ENCODE data around the gene SPDYE4. TPM values are rescaled to one million over a fixed set of nuclear protein-coding genes. Genes with fewer than 3 reads are reported as not detected.

SPDYE4 gene
- total RNA-seq, 1 donor from 2014 or later: not detected

DNA sequence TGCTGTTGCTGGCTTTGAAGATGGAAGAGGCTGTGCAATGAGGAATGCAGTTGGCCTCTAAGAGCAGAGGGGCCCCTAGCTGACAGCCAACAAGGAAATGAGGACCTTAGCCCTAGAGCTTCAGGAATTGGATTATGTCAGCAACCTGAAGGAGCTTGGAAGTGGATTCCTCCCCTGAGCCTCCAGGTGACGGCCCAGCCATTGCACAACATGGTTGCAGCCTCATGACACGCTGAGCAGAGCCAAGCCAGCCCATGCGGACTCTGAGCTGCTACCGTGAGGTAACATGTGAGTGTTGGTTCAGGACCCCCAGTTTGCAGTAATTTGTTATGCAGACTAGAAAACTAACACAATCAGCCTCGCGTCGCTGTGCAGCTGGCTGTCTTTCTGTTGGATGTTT, 33.9 kb downstream of the SPDYE4 start:
- DNase-seq (ENCODE audit: low spot score): peak; percentile 31
- intact Hi-C loops (cut with DNase I): no loop called here

DNA sequence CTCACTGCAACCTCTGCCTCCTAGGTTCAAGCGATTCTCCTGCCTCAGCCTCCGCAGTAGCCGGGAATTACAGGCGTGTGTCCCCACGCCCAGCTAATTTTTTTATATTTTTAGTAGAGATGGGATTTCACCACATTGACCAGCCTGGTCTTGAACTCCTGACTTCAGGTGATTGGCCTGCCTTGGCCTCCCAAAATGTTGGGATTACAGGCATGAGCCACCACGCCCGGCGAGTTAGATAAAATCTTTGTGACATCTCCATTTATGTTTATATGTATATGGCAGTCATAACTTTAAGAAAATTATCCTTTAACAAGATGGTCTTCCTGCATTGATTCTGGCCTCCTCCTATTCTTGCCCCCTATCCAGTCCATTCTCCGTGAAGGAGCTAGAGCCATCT, 37.8 kb downstream of the SPDYE4 start:
- intact Hi-C loops (cut with DNase I): no loop called here
- peak; percentile 15 for DNase-seq (ENCODE audit: low spot score)

DNA sequence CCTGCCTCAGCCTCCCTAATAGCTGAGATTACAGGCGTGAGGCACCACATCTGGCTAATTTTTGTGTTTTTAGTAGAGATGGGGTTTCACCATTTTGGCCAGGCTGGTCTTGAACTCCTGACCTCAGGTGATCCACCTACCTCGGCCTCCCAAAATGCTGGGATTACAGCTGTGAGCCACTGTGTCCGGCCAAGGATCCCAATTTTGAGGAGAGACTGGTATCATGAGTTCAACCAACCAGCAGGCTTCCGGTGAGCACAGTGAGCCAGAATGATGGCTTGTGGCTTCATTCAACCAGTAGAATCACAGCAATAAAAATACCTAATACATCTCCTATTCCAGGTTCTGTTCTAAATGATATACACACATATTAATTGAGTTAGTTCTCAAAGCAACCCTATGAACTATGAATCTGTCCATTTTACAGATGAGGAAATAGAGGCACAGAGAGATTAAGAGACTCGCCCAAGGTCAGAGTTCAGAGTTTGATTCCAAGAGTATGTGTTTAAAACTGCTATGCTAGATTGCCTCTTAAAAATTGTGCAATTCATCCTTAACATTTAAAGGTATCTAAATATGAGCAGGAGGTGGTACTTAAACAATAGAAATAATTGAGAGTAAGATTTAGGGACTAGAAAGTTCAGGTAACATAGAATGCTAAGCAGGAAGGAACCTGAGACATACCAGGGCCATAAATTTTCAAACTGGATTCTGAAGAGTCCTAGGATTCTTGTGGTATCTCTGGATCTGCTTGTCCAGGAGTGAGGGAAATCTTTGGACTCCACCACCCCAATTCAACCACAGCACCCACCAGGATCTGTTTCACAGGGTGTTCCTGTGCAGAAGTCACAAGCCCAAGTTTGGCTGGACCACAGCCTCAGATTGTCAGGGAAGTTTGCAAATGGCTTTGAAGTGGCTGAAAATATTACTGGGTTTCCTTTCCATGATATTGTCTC, 38.8 kb downstream of the SPDYE4 start:
- DNase-seq (ENCODE audit: low spot score): peak; percentile 53
- intact Hi-C loops (cut with DNase I): no loop called here

DNA sequence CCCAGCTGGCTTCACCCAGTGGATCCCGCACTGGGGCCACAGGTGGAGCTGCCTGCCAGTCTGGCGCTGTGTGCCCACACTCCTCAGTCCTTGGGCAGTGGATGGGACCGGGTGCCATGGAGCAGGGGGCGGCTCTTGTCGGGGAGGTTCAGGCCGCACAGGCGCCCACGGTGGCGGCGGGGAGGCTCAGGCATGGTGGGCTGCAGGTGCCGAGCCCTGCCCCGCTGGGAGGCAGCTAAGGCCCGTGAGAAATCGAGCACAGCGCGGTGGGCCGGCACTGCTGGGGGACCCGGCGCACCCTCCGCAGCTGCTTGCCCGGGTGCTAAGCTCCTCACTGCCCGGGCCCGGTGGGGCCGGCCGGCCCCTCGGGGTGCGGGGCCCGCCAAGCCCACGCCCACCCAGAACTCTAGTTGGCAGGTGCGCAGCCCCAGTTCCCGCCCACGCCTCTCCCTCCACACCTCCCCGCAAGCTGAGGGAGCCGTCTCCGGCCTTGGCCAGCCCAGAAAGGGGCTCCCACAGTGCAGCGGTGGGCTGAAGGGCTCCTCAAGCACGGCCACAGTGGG, 40.3 kb downstream of the SPDYE4 start:
- intact Hi-C loops (cut with DNase I): no loop called here
- peak; percentile 54 for DNase-seq (ENCODE audit: low spot score)

DNA sequence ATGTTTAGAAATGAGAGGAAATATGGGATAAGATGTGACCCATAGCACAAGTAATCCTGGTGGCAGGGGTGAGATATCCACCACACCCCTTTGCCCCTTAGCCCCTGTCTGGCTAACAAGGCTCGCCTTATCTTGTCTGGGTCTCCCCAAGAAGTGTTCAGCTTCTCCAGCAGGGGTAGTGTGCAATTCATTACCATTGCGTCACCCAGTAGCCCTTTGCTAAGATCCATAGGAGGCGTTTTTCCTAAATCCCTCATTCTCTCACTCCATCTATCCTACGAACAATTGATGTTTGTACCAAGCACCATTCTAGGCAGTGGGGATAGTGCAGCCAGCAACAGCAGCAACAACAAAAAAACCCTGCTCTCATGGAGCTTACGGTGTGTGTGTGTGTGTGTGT, 44.5 kb downstream of the SPDYE4 start:
- no peak for DNase-seq (ENCODE audit: low spot score)
- intact Hi-C loops (cut with DNase I): no loop called here

DNA sequence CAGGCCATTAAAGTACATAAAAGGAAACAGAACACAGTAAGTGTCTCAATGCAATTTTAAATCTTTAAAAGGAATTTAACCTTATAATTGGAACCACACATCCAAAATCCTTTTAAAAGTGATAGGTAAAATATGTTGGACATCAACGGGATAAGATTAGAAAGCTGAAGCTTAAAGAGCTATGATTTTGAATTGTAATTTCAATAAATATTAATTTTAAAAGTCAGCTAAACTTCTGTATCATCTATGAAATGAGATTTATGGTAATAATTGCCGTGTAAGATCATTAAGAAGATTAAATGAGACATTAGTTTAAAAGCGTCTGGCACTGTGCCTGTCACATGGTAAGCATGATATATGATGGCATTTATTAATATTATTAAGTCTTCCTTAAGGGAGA, 45.0 kb downstream of the SPDYE4 start:
- DNase-seq (ENCODE audit: low spot score): no peak
- intact Hi-C loops (cut with DNase I): no loop called here

DNA sequence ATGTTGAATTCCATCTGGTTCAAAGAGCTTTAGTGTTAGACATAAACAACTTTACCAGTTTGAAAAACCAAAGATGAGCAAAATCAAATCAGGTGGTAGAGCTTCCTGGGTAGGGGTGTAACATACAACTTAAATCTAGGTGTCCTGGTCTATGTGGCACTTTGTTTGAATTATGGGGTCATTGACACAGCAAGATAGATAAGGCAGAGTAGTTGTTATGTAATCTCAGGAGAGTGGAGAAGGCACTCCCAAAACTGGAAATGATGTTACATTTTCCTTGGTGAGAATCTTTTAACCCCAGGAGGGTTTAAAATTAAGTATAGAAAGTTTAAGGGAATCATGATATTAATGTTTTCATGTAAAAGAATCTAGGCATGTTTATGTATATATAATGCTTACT, 45.6 kb downstream of the SPDYE4 start:
- no peak for DNase-seq (ENCODE audit: low spot score)
- intact Hi-C loops (cut with DNase I): no loop called here

DNA sequence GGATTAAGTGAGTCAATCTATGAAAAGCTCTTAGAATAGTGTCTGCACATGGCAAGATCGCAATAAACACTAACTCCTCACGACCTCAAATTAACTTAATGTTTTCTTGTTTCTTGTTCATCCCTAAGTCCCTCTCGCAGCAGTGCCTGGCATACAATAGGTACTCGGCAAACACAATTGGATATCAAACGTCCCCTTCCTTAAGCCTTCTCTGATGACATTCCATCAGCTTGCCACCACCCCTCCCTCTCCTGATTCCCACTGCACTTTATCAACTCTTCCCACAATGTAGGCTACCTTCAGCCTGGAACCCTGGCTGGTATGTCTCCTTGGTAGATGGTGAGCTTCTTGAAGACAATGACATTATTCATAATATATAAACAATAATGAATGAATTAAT, 47.1 kb downstream of the SPDYE4 start:
- intact Hi-C loops (cut with DNase I): no loop called here
- DNase-seq (ENCODE audit: low spot score): no peak

DNA sequence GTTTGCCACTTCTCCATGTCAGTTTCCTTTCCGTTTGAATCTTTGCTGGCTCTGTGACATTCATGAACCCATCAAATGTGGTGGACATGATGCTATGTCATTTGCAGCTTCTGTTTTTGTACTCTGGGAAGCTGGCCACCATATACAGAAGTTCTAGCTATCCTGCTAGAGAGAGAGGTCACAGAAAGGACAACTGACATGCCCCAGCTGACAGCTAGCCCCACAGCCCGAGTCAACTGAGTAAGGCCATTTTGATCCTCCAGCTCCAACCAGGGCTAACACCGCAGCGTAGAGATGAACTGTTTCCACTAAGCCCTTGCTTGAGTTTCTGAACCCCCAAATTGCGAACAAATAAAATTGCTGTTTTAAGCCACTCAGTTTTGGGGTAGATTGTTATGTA, 47.5 kb downstream of the SPDYE4 start:
- DNase-seq (ENCODE audit: low spot score): no peak
- intact Hi-C loops (cut with DNase I): no loop called here

DNA sequence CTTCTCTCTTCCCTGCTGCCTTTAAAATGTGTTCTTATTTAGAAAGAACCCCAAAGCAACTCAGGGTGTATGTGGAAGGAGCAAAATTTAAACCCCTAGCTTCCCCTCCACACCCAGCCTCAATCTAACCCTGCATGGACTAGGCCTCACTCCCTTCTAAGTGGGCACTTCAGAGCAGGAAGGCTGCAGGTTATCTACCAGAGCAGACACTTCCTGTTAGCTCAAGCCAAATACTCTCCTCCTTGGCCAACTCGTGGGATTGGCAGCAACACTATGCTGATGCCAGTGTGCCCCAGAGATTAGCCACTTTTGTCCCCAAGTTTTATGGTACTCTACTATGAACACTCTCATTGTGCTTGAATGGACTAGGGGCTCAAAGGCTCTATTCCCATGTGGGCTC, 49.3 kb downstream of the SPDYE4 start:
- DNase-seq (ENCODE audit: low spot score): no peak

DNA sequence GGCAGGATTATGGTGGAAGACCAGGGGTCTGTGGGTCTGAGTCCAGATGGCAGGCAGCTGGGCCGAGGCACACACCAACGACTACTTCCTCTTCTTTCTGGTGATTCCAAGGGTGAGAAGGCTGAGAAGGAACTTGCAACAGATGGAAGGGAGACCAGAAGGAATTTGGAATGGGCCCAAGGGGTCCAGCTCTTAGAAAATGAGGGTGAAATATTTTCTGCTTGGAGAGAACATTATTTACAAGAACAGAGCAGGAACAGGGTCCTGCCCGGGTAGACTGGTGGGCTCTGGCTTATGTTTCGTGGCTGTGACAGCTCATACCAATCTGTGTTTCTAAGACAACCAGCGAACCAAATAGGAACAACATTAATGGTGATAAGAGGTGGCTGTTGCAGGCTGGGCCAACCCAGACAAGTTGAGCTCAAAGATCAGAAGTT, 50.3 kb downstream of the SPDYE4 start:
- intact Hi-C loops (cut with DNase I): no loop called here
- no peak for DNase-seq (ENCODE audit: low spot score)

More for the DNA sequence above, 49.3 kb downstream of the SPDYE4 start:
- intact Hi-C loops (cut with DNase I): no loop called here

DNA sequence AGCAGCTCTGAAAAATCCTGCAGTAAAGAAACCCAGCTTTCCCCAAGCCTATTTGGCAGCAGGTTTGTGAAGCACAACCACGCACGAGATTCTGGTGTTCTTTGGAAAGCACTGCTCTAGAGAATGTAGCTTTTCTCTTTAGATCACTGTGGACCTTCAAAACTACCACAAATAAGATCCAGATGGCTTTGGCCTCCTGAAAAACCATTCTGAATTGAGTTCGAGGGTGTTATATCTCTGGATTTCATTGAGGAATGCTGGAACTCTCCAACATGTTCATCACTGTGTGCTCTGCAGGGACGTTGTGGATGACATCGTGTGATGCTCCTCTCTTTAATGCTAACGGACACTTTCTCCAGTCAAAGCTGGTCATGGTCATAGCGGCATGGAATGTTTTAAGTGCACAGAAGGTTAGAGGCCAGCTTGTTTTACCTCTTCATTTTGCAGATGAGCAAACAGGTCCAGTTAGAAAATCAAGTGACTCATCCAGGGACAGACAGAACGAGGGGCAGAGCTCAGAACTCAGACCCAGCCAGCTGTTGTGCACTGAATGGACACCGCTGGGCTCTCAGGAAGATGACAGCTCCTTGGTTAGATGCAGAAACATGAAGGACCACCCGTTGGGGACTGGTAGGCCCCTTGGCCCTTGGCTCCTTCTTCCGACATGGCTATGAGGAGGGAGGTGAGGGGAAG, 50.9 kb downstream of the SPDYE4 start:
- intact Hi-C loops (cut with DNase I): no loop called here
- DNase-seq (ENCODE audit: low spot score): no peak

DNA sequence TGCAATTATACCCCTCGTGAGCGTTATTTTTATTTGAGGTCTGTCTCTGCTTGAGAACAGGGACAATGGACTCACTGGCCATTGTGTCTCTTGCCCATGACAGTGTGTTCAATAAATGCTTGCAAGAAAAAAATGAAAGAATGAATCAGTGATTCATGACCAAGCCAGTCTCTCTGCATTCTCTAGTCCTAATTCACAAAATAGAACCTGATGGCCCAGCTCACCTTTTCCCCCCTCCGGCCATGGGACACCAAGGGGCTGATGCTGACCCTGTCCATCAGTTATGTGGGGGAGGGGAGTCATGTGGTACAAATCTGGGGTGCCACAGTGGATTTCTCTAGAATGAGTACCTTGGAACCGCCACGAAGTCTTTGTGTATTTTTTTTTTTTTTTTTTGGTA, 51.9 kb downstream of the SPDYE4 start:
- no peak for DNase-seq (ENCODE audit: low spot score)
- intact Hi-C loops (cut with DNase I): no loop called here

DNA sequence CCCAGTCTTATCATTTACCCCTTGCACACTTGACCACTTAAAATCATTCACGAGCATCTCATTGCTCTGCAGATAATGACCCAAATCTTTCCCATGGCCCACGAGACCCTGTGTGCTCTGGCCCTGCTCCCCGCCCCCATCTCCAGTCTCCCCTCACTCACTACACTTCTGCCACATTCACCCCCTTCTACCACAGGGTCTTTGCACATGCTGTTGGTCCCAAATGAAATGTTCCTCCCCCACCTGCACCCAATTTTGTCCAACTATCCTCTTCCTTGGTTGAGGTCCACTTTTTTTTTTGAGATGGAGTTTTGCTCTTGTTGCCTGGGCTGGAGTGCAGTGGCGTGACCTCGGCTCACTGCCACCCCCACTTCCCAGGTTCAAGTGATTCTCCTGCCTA, 52.9 kb downstream of the SPDYE4 start:
- intact Hi-C loops (cut with DNase I): no loop called here
- DNase-seq (ENCODE audit: low spot score): no peak

DNA sequence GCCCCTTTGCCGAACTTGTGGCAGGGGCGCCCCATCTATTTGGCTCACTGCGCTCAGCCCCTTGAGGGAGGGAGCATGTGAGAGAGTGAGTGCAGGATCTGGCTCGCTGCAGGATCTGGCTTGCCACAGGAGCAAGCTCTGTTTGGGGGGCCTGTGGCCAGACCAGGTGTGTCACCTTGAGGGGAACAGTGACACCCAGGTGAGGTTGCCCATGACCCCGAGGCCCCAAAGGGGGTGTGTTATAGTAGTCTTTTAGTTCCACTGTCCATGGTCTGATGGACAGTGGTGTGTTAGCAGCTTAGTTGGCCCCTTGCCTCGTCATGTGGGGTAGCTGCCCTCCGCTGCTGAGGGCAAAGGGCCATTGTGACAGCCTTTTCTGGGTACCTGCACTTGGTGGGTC, 55.3 kb downstream of the SPDYE4 start:
- intact Hi-C loops (cut with DNase I): no loop called here
- no peak for DNase-seq (ENCODE audit: low spot score)

DNA sequence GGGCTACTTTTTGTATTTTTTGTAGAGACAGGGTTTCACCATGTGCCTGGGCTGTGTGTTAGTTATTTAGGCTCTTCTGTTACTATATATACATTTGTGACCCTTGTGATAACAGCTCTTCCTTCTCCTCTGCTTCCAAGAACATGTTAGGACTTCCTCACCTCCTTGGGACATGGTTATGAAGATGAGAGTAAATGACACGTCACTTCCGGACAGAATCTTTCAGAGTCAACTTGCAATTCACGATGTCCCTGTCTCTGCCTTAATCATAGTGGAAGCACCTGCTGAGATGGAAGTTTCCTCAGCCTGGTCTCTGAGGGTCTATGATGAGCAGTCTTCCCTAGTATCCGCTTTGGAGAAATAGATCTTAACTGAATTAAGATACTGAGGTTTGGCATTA, 56.6 kb downstream of the SPDYE4 start:
- intact Hi-C loops (cut with DNase I): no loop called here
- DNase-seq (ENCODE audit: low spot score): no peak

DNA sequence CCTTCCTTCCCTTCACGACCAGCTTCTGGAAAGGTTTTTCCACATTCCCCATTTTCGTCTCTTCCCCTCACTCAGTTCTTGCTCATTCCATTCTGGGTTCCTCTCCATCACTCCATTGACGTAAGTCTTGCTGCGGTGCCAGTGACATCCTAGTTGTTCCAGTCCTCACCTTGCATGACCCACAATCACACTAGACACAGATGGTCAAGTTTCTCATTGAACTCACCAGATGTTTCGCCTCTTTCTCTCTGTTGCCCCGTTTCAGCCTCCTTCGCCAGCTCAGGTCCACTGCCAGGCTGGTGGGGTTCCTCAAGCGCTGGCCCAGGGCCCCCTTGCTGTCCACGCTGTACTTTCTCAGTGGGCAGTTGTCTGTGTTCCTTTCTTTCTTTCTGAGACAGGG, 57.1 kb downstream of the SPDYE4 start:
- intact Hi-C loops (cut with DNase I): no loop called here
- no peak for DNase-seq (ENCODE audit: low spot score)
